Measurements from ENCODE around the gene ANKRD63. TPM values are rescaled to one million over a fixed set of nuclear protein-coding genes. Genes with fewer than 3 reads are reported as not detected.

Gene ANKRD63
- total and polyA plus RNA-seq, 10 of the 15 experiments (the other 5 are each of a cell fraction or from before 2014, with no cell fraction given), result not detected

- in situ Hi-C loops (cut with MboI), result loop anchor here (5.0 kb wide), 1 partner anchor 51 kb away; the partner anchor contains the start of gene DISP2
- ChIA-PET SMC1A (ENCODE audit: uncharacterized antibody, unreplicated experiment) (interaction anchor here (1.1 to 10.0 kb wide), 2 partner anchors 27 to 28 kb away, joined by 8 to 83 read pairs; no protein-coding TSS in a partner anchor), RAD21 (ENCODE audit: unreplicated experiment) (interaction anchor here (1.3 to 6.8 kb wide), 2 partner anchors 28 to 32 kb away, joined by 4 to 87 read pairs; no protein-coding TSS in a partner anchor), CTCF (interaction anchor here (1.2 to 17.6 kb wide), 10 partner anchors 9 to 192 kb away, joined by 3 to 336 read pairs (median 8); partner anchors contain the start of genes CCDC9B and INAFM2), POLR2A (no interaction called here)
- no peak for FAIRE-seq
- Histone ChIP-seq H2AFZ (ENCODE audit: control insufficient read depth, low read depth, low read length) (no peak overlapping the region), H3K79me2 (ENCODE audit: control insufficient read depth, insufficient read depth, low read length) (no peaks in the 10 kb centered on the region), H3K4me1 (ENCODE audit: control insufficient read depth, insufficient read depth, low read length) (peaks cover 12% of the 10 kb centered on the region), H4K20me1 (ENCODE audit: control insufficient read depth, insufficient read depth) (no peaks in the 10 kb centered on the region), H3K27me3 (replicated peaks in 1 of 2; ENCODE audit: control insufficient read depth in 2 of 2, insufficient read depth in 2 of 2, low read length in 1 of 2) (0 out of 4 replicates have a peak, but pooled peaks cover 0 to 1% of the 10 kb centered on the region in 2 experiments), H3K27ac (ENCODE audit: control insufficient read depth, insufficient read depth) (no peak overlapping the region), H3K36me3 (ENCODE audit: control insufficient read depth in 2 of 2, insufficient read depth in 2 of 2, low read length in 1 of 2) (no peaks in the 10 kb centered on the region), H3K9me3 (replicated peaks; ENCODE audit: control insufficient read depth, insufficient read depth, low read length) (no peaks in the 10 kb centered on the region), H3K4me2 (ENCODE audit: control insufficient read depth, insufficient read depth) (peak overlapping the region; percentile 3), H3K9ac (ENCODE audit: control insufficient read depth, insufficient read depth, low read length) (peak overlapping the region; percentile 1; the same call in 1 of the 2 replicates), H3K4me3 (peak overlapping the region; percentile 80)
- BruUV-seq (replicated peaks), result no TSS peak
- WGBS (ENCODE audit: insufficient coverage, insufficient replicate concordance, low lambda C conversion rate, missing lambda C conversion rate), result 41% methylated on average over 5 of the region's 5 CpGs
- ATAC-seq, result no peak
- intact Hi-C loops (cut with micrococcal nuclease; ENCODE audit: unreplicated experiment), result no loop called here
- TF ChIP-seq MEF2B (IDR thresholded peaks at IDR 0.05; ENCODE audit: partially characterized antibody, poor library complexity, severe bottlenecking) (no peak), CHD2 (IDR thresholded peaks at IDR 0.05; ENCODE audit: borderline replicate concordance, low read depth, low read length) (no peak), ATF3 (IDR thresholded peaks at IDR 0.05; ENCODE audit: borderline replicate concordance, extremely low read depth, low read depth, low read length) (no peak), SIN3A (IDR thresholded peaks at IDR 0.05; ENCODE audit: low read depth, low read length) (no peak), SPI1 (IDR thresholded peaks at IDR 0.05; ENCODE audit: borderline replicate concordance, insufficient read depth, low read depth, low read length) (peak; percentile 37; the same call in 1 of the 2 replicates), ZZZ3 (IDR thresholded peaks at IDR 0.05; ENCODE audit: control insufficient read depth, insufficient read length, low read depth) (no peak), CHD4 (IDR thresholded peaks at IDR 0.05) (no peak), SP1 (IDR thresholded peaks at IDR 0.05; ENCODE audit: low read depth, low read length) (no peak)
- no peak for DNase-seq (ENCODE audit: low read depth, low spot score)
These were observed 23.5 kb upstream of the ANKRD63 start for GRCh38 chr15:40306371-40306770.

Data from GM12878 (cell line).